Neural progenitor cell (in vitro differentiated cells): ENCODE measurements around the gene PNCK. TPM values are rescaled to one million over a fixed set of nuclear protein-coding genes. Genes with fewer than 3 reads are reported as not detected.

Experiments used
- DNase-seq: peaks from one replicate; pipeline ENCODE4 v3.0.0-alpha.2; 2016; ENCODE audit warnings: low spot score
- H2AFZ ChIP-seq: fragments of 200-600 bp; sonication (generic); replicated peaks from 2 replicates; pipeline ENCODE4 v1.6.1; 2016; ENCODE audit warnings: antibody characterized with exemption
- H3F3A ChIP-seq: fragments of 200-600 bp; sonication (generic); 2 replicates; pipeline ENCODE4 v1.6.1; 2016; ENCODE audit warnings: antibody characterized with exemption, low read depth
- H3K27ac ChIP-seq: fragments of 200-600 bp; sonication (generic); 2 replicates; pipeline ENCODE4 v1.5.1; 2016; ENCODE audit warnings: mild to moderate bottlenecking
- H3K27me3 ChIP-seq: fragments of 200-600 bp; sonication (generic); 2 replicates; pipeline ENCODE4 v1.6.1; 2016; ENCODE audit warnings: mild to moderate bottlenecking, moderate library complexity
- H3K36me3 ChIP-seq: fragments of 200-600 bp; sonication (generic); 2 replicates; pipeline ENCODE4 v1.5.1; 2016
- H3K4me1 ChIP-seq: fragments of 200-600 bp; sonication (generic); 2 replicates; pipeline ENCODE4 v1.6.1; 2016; ENCODE audit warnings: mixed run types
- H3K4me2 ChIP-seq: fragments of 200-600 bp; sonication (generic); 2 replicates; pipeline ENCODE4 v1.6.1; 2016
- H3K4me3 ChIP-seq: fragments of 200-600 bp; sonication (generic); 2 replicates; pipeline ENCODE4 v1.5.1; 2016
- H3K79me2 ChIP-seq: fragments of 200-600 bp; sonication (generic); 2 replicates; pipeline ENCODE4 v1.6.1; 2016; ENCODE audit warnings: low read depth
- H3K9ac ChIP-seq: fragments of 200-600 bp; sonication (generic); 2 replicates; pipeline ENCODE4 v1.6.1; 2016
- H3K9me3 ChIP-seq: fragments of 200-600 bp; sonication (generic); 2 replicates; pipeline ENCODE4 v1.5.1; 2016; ENCODE audit warnings: low read depth
- H4K20me1 ChIP-seq: fragments of 200-600 bp; sonication (generic); 2 replicates; pipeline ENCODE4 v1.6.1; 2016; ENCODE audit warnings: low read depth
- H3K27ac Mint-ChIP-seq: 3 replicates; pipeline ENCODE4 v1.8.0; 2021; ENCODE audit warnings: mixed read lengths
- H3K27me3 Mint-ChIP-seq: 2 replicates; pipeline ENCODE4 v1.8.0; 2022; ENCODE audit warnings: low read depth, mild to moderate bottlenecking, inconsistent platforms, moderate library complexity, mixed read lengths; ENCODE audit not compliant: insufficient read depth
- H3K36me3 Mint-ChIP-seq: 3 replicates; pipeline ENCODE4 v1.8.0; 2021; ENCODE audit warnings: mixed read lengths
- H3K4me1 Mint-ChIP-seq: 3 replicates; pipeline ENCODE4 v1.8.0; 2021; ENCODE audit warnings: mixed read lengths
- H3K4me3 Mint-ChIP-seq: 3 replicates; pipeline ENCODE4 v1.8.0; 2021; ENCODE audit warnings: mild to moderate bottlenecking, moderate library complexity, mixed read lengths
- H3K9me3 Mint-ChIP-seq: 3 replicates; pipeline ENCODE4 v1.8.0; 2020; ENCODE audit warnings: mixed read lengths
- EZH2 ChIP-seq: fragments of 200-600 bp; sonication (generic); IDR thresholded peaks from 2 replicates; pipeline ENCODE4 v1.6.1; 2017; ENCODE audit warnings: antibody characterized with exemption, mild to moderate bottlenecking, moderate library complexity
- EZH2phosphoT487 ChIP-seq: fragments of 200-600 bp; sonication (generic); IDR thresholded peaks from 2 replicates; pipeline ENCODE4 v1.6.1; 2017; ENCODE audit warnings: antibody characterized with exemption
- total RNA-seq: library from RNA; depleted of rRNA; stranded (reverse); fragments of >200 nt; gene quantifications from 2 replicates; pipeline ENCODE4 v1.2.3, GENCODE V29; 2015; ENCODE audit warnings: low replicate concordance
- TF ChIP-seq, protein P1 (sequence below): fragments of 200-600 bp; sonication (generic); IDR thresholded peaks from 2 replicates; pipeline ENCODE4 v1.5.1; 2017; ENCODE audit warnings: antibody characterized with exemption, mild to moderate bottlenecking

The PNCK gene
- total RNA-seq, 1 donor from 2014 or later, result 19.7 TPM

DNA sequence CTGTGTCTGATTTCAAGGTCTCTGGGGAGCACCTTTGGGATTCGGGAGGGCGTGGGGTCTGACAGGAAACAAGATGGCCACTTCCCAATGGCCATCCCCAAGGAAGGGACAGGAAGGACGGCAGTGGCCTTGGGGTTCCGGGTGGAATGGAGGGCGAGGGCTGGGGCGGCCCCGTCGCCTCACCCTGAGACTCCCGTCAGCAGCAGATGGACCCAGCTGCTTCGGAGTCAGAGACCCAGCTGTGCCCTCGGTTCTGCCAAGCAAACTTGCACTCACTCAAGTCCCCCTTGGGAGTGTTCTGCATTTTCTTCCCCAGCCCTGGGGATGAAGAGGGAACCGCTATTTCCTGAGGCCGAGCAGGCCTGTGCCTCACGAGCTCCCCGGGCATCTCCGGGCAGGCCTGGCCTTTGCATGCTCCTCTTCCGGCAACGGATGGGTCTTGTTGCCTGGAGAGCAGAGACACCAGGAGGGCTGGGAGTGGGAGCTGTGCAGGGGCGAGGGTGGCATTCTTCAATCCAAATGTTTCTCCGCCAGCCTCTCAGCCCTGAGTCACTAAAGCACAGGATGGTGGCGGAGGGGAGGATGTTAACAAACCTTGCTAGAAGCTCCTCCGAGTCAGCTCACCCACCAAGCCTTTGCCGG is 33.4 kb downstream of the PNCK start:
- no peaks in the 10 kb centered on the region for H3K36me3 Mint-ChIP-seq
- no peak for DNase-seq
- Histone ChIP-seq H3K4me2 (no peak overlapping the region), H3K4me3 (no peak overlapping the region), H3F3A (peaks cover 5% of the 10 kb centered on the region), H2AFZ (no peak overlapping the region), H3K9ac (no peak overlapping the region), H3K36me3 (no peaks in the 10 kb centered on the region), H3K4me1 (peaks cover 11% of the 10 kb centered on the region), H4K20me1 (no peaks in the 10 kb centered on the region), H3K27me3 (peaks cover 57% of the 10 kb centered on the region), H3K9me3 (no peaks in the 10 kb centered on the region), H3K27ac (no peak overlapping the region), H3K79me2 (no peaks in the 10 kb centered on the region)
- no peak overlapping the region for H3K4me3 Mint-ChIP-seq
- H3K27me3 Mint-ChIP-seq, result peaks cover 27% of the 10 kb centered on the region
- peaks cover 17% of the 10 kb centered on the region for H3K9me3 Mint-ChIP-seq
- TF ChIP-seq, protein P1, sequence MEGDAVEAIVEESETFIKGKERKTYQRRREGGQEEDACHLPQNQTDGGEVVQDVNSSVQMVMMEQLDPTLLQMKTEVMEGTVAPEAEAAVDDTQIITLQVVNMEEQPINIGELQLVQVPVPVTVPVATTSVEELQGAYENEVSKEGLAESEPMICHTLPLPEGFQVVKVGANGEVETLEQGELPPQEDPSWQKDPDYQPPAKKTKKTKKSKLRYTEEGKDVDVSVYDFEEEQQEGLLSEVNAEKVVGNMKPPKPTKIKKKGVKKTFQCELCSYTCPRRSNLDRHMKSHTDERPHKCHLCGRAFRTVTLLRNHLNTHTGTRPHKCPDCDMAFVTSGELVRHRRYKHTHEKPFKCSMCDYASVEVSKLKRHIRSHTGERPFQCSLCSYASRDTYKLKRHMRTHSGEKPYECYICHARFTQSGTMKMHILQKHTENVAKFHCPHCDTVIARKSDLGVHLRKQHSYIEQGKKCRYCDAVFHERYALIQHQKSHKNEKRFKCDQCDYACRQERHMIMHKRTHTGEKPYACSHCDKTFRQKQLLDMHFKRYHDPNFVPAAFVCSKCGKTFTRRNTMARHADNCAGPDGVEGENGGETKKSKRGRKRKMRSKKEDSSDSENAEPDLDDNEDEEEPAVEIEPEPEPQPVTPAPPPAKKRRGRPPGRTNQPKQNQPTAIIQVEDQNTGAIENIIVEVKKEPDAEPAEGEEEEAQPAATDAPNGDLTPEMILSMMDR, result no peak
- TF ChIP-seq EZH2 (no peak), EZH2phosphoT487 (no peak)
- no peak overlapping the region for H3K27ac Mint-ChIP-seq
- H3K4me1 Mint-ChIP-seq, result peaks cover 14% of the 10 kb centered on the region

DNA sequence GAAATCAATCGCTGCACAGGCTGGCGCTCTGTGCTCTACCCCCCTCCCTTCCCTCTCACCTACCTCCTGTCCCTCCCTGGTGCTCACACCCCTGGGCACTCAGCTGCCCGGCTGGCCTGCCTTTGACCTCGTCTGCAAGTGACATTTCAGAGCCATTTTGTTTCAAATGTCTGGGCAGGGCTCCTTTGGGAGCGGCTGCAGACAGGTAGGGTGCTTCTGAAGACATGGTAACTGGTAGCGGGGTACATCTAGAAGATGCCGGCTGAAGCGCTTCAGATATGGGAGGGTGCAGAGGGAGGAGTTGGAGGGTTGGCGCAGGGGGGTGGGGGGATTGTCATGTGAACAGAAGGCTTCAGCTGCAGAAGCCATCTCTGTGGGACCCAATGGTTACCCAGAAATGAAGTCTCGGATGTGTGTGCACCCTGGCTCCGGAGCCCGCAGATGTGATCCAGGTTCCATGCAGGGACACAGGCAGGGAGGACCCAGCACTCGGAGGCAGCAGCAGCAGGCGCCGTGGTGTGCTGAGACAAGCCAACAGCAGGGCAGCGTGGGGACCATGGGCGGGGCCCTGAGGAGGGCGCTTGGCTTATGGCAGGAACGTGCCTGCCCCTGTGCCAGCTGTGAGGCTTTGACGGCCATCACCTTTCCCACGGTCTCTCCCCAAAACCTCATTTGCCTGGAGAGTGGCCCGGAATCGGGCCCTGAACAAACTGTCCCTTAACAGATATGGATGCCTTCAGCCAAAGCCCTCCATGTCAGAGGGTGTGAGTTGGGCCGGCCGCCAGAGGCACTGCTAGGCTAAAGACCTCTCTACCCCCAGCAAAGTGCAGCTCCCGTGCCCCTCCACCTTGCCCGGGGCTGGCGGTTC is 34.2 kb downstream of the PNCK start:
- peaks cover 5% of the 10 kb centered on the region for H3F3A ChIP-seq
- H3K9me3 ChIP-seq, result no peaks in the 10 kb centered on the region
- H3K4me1 ChIP-seq, result peaks cover 11% of the 10 kb centered on the region
- Mint-ChIP-seq H3K9me3 (peaks cover 25% of the 10 kb centered on the region), H3K27ac (no peak overlapping the region), H3K4me3 (no peak overlapping the region), H3K27me3 (peaks cover 21% of the 10 kb centered on the region), H3K4me1 (peaks cover 19% of the 10 kb centered on the region), H3K36me3 (no peaks in the 10 kb centered on the region)
- no peak overlapping the region for H2AFZ ChIP-seq
- no peak overlapping the region for H3K27ac ChIP-seq
- H3K4me2 ChIP-seq, result no peak overlapping the region
- TF ChIP-seq EZH2phosphoT487 (no peak), EZH2 (no peak)
- TF ChIP-seq, protein P1, result no peak
- DNase-seq, result no peak
- H3K9ac ChIP-seq, result no peak overlapping the region
- peaks cover 49% of the 10 kb centered on the region for H3K27me3 ChIP-seq
- no peaks in the 10 kb centered on the region for H4K20me1 ChIP-seq
- H3K79me2 ChIP-seq, result no peaks in the 10 kb centered on the region
- H3K4me3 ChIP-seq, result no peak overlapping the region
- no peaks in the 10 kb centered on the region for H3K36me3 ChIP-seq

DNA sequence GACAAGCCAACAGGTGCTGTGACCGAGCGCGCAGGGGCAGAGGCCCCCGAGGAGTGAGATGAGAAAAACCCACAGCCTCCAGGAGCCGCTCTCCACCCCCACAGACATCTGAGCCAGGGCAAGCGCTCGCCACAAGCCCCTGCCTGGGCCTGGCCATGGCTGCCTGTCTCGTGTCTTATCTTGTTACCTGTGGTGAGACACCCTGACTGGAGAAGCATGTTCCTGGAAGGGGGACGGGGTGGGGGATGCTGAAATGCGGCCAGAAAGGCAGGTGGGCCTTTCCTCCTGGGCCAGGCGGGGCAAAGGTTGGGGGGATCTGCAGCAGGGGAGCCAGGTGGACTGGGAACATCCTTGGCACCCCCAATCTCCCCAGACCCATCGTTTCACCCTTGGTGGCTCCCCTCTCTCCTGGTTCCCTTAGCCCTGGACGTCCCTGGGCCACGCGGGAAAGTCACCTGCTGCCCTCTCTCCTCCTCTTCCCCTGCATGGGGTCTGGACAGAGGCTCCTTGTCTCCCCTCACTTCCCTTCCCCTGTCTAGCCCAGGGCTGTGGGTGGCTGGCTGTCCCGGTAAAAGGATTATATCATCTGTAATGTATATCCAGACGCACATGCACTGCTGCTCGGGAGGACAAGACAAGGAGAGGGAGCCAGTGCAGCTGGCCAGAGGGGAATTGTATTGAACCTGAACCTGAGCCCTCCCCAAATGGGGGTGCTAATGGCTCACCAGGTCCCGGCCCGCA is 35.0 kb downstream of the PNCK start:
- Mint-ChIP-seq H3K9me3 (peaks cover 27% of the 10 kb centered on the region), H3K36me3 (no peaks in the 10 kb centered on the region), H3K4me1 (peaks cover 18% of the 10 kb centered on the region), H3K27ac (no peak overlapping the region), H3K27me3 (peaks cover 18% of the 10 kb centered on the region), H3K4me3 (no peak overlapping the region)
- peaks cover 5% of the 10 kb centered on the region for H3F3A ChIP-seq
- DNase-seq, result no peak
- no peak overlapping the region for H2AFZ ChIP-seq
- H3K4me3 ChIP-seq, result no peak overlapping the region
- no peaks in the 10 kb centered on the region for H3K36me3 ChIP-seq
- no peak overlapping the region for H3K4me2 ChIP-seq
- H3K27ac ChIP-seq, result no peak overlapping the region
- no peak overlapping the region for H3K9ac ChIP-seq
- H3K79me2 ChIP-seq, result no peaks in the 10 kb centered on the region
- peaks cover 42% of the 10 kb centered on the region for H3K27me3 ChIP-seq
- H4K20me1 ChIP-seq, result no peaks in the 10 kb centered on the region
- peaks cover 9% of the 10 kb centered on the region for H3K4me1 ChIP-seq
- H3K9me3 ChIP-seq, result no peaks in the 10 kb centered on the region
- TF ChIP-seq, protein P1, result no peak
